HUES64 (cell line): Measurements from ENCODE around the gene GNG4.

Source experiments
- H3K27ac ChIP-seq: 2 replicates; pipeline ENCODE4 v1.7.0; 2013; ENCODE audit warnings: low read depth, low read length, inconsistent platforms
- H3K27me3 ChIP-seq: 2 replicates; pipeline ENCODE4 v1.6.1; 2013; ENCODE audit warnings: mild to moderate bottlenecking, low read length; ENCODE audit not compliant: insufficient read depth
- H3K36me3 ChIP-seq: 2 replicates; pipeline ENCODE4 v1.6.1; 2013; ENCODE audit warnings: mild to moderate bottlenecking, low read length; ENCODE audit not compliant: insufficient read depth
- H3K4me1 ChIP-seq: 2 replicates; pipeline ENCODE4 v1.6.1; 2013; ENCODE audit warnings: mild to moderate bottlenecking, low read length, moderate library complexity; ENCODE audit not compliant: insufficient read depth
- H3K4me3 ChIP-seq: 2 replicates; pipeline ENCODE4 v1.5.1; 2013; ENCODE audit warnings: mild to moderate bottlenecking, low read length, moderate library complexity
- H3K9ac ChIP-seq: 2 replicates; pipeline ENCODE4 v1.6.1; 2013; ENCODE audit warnings: mild to moderate bottlenecking, low read depth, low read length
- H3K9me3 ChIP-seq: 2 replicates; pipeline ENCODE4 v1.6.1; 2013; ENCODE audit warnings: low read depth, low read length; ENCODE audit not compliant: insufficient read depth
- WGBS: fragments of 150-250, 120-280 bp; methylation state at CpG from one replicate; pipeline ENCODE4 v1.1.7; 2013; ENCODE audit warnings: missing lambda C conversion rate; 5-methylcytosine and 5-hydroxymethylcytosine counted together

The GNG4 gene

DNA sequence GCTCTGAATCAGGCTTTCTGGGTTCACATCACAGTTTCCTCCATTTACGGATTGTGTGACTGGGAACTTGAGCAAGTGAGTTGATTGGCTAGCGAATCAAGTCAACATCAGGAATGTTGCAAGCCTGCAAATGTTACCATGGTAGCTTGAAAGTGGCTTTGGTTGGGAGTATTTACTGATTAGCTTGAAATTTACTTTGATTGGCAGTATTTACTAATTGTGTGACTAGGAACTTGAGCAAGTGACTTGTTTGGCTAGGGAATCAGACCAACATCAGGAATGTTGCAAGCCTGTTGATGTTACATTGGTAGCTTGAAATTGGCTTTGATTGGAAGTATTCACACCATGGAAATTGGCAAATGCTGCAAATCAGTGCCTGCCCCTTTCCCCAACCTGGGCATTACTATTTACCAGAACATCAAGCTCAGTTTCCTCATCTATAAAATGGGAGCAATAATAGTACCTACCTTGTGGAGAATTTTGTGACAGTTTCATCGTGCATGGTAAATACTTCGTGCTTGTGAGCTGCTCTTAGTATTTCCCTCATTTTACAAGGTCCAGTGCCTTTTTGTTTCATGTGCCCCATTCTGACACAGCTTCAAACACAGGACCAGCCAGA is 122.3 kb downstream of the GNG4 start:
- Histone ChIP-seq H3K27me3 (no peaks in the 10 kb centered on the region), H3K9ac (no peak overlapping the region), H3K36me3 (no peaks in the 10 kb centered on the region), H3K4me1 (no peaks in the 10 kb centered on the region; the same call in 1 of the 2 replicates), H3K9me3 (no peaks in the 10 kb centered on the region), H3K4me3 (no peak overlapping the region), H3K27ac (no peak overlapping the region)
- WGBS, result 95% methylated on average over 4 of the region's 4 CpGs

DNA sequence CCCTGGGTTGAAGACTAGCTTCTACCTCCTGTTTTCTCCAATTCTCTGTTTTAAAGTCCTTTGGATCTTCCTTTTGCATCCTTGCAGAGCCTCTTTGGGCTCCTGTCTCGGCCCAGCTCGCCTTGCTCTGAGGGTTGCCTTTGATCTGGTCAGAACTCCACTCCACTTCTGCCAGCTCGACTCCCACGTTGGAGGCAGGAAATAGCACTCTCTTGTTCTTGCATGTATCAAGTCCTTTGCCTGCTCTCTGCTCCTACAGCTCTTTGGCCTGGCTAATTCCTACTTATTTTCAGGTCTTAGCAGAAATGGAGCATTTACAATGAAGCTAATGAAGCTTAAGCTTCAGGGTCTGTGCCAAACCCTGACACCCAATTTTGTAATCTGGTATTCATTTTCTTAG is 124.3 kb downstream of the GNG4 start:
- no peaks in the 10 kb centered on the region for H3K36me3 ChIP-seq
- H3K9me3 ChIP-seq, result no peaks in the 10 kb centered on the region
- no peaks in the 10 kb centered on the region; the same call in 1 of the 2 replicates for H3K4me1 ChIP-seq
- no peak overlapping the region for H3K27ac ChIP-seq
- H3K9ac ChIP-seq, result no peak overlapping the region
- H3K4me3 ChIP-seq, result no peak overlapping the region
- H3K27me3 ChIP-seq, result no peaks in the 10 kb centered on the region
- 70% methylated on average over 4 of the region's 4 CpGs for WGBS

DNA sequence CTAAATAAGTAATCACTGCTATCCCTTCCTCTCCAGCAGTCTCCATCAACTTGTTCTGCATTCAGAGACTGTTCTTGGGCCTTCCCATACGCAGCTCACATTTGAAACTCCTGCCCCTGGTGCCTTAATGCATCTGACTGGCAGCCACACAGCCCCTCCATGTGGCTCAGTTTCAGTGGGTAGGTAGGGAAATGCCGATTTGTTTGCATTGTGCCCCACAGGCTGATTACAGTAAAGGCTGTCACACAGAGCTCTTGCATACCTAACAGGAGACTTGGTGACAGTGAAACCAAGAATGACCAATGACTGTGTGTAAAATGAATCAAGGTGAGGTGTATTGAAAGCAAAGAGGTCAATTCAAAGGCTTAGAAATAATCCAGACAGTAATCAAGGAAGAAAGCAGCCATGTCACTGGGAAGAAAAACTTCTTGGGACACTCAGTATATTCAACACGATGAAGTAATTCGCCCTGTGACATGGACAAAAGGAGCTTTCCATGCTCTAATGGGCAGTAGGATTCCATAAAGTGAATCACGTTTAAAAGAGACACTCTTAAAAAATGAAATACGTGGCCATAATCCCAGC is 132.6 kb downstream of the GNG4 start:
- 87% methylated on average over 6 of the region's 6 CpGs for WGBS
- no peaks in the 10 kb centered on the region for H3K9me3 ChIP-seq
- H3K27me3 ChIP-seq, result no peaks in the 10 kb centered on the region
- H3K27ac ChIP-seq, result no peak overlapping the region
- H3K4me1 ChIP-seq, result no peaks in the 10 kb centered on the region
- no peak overlapping the region for H3K4me3 ChIP-seq
- no peaks in the 10 kb centered on the region for H3K36me3 ChIP-seq
- H3K9ac ChIP-seq, result no peak overlapping the region

DNA sequence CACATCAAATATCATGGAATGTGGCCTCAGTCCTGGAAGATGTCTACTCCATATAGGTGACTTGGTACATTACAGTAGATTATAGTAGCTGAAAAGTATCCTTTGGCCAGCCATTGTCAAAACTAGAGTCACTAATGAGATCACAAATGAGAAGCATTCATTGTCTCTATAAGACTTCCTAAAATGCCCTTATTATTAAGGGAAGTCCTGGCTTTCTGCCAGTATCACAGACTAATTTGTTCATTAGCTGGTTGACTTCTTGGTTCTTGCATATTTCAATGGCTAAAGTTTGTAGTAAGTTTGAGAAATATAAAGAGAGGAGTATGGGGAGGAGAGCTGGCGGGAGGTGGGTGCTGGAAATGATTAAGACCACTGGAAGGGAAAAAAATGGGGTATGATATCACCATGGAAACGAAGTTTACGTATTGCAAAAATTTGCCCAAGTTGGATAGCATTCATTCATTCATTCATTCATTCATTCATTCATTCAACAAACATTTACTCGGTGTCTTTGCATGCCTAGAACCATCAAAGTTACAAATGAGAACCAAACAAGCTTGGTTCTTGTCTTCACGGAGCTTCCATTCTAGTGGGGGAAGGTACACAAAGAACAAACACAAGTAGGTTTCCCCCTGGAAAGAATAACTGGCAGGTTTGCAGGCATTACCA is 133.6 kb downstream of the GNG4 start:
- Histone ChIP-seq H3K27ac (no peak overlapping the region), H3K9me3 (no peaks in the 10 kb centered on the region), H3K4me3 (no peak overlapping the region), H3K27me3 (no peaks in the 10 kb centered on the region), H3K36me3 (no peaks in the 10 kb centered on the region), H3K4me1 (no peaks in the 10 kb centered on the region), H3K9ac (no peak overlapping the region)
- 95% methylated on average over 5 of the region's 5 CpGs for WGBS

DNA sequence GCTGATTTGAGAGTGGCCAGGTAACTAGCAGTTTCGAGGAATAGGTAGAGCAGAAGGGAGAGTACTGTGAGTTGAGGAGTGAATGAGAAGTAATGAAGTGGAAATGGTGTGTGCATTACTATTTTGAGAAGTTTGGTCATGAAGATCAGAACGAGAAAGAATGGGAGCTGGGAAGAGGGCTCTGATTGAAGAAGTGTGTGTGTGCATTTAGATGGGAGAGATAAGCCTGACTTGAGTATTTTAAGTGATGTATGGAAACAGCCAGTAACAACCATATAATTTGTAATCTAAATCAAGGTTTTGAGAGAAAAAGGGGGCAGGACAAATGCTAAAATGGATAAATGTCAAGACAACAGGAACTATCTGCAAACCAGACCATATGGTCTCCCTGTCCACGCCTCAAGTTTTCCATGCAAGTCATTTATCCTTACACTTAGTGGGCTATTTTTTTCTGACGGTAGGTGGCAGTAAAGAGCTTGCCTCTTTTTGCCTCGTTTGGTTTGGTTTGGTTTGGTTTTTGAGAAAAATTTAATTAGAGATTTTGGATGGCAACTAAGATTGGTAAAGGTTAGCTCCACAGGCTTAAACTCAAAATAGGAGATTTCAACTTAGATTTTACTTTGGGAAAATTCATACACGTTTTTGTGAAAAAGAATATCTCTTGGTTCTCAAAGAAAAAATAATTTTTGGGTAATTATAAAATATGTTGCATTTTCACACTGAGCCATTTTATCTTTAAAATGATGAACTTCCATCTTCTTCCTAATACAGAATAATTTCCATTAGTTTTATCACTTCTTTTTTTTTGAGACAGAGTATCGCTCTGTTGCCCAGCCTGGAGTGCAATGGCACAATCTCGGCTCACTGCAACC is 135.9 kb downstream of the GNG4 start:
- H3K4me3 ChIP-seq, result no peak overlapping the region
- no peaks in the 10 kb centered on the region for H3K36me3 ChIP-seq
- H3K27ac ChIP-seq, result no peak overlapping the region
- H3K27me3 ChIP-seq, result no peaks in the 10 kb centered on the region
- H3K9ac ChIP-seq, result no peak overlapping the region
- H3K9me3 ChIP-seq, result no peaks in the 10 kb centered on the region
- H3K4me1 ChIP-seq, result no peaks in the 10 kb centered on the region
- 52% methylated on average over 7 of the region's 8 CpGs for WGBS

DNA sequence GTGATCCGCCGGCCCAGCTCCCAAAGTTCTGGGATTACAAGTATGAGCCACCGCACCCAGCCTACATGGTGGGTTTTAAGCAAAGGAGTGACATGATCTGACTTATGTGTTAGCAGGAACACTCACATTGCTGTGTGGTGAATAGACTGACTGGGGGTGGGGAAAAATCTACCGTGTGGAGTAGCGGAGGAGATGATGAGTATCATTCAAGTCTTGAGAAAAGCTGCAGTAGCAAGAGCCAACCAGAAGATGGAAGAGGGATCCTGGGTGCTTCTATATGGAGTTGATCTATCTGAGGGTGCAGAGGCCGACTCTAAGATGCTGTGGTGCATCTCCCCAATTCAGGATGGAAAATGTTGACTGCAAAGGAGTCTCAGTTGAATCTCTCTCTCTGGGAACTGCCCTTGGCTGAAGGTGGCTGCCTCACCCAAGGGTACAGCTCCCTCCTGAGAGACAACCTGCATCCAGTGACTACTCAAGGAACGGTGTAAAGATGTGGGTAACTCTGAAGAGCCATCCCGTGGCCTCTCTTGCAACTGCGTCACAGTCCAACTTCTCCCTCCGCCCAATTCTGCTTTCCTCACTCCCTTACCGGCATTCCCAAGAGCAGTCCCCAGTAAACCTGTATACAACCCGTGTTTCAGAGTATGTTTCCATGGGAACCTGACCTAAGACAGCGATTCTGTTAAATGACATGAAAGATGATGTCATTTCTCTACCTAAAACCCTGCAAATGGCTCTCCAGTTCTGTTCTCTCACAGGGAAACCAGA is 137.9 kb downstream of the GNG4 start:
- Histone ChIP-seq H3K27ac (no peak overlapping the region), H3K4me3 (no peak overlapping the region), H3K27me3 (no peaks in the 10 kb centered on the region), H3K36me3 (no peaks in the 10 kb centered on the region), H3K4me1 (no peaks in the 10 kb centered on the region), H3K9ac (no peak overlapping the region), H3K9me3 (no peaks in the 10 kb centered on the region)
- WGBS, result 79% methylated on average over 13 of the region's 13 CpGs

DNA sequence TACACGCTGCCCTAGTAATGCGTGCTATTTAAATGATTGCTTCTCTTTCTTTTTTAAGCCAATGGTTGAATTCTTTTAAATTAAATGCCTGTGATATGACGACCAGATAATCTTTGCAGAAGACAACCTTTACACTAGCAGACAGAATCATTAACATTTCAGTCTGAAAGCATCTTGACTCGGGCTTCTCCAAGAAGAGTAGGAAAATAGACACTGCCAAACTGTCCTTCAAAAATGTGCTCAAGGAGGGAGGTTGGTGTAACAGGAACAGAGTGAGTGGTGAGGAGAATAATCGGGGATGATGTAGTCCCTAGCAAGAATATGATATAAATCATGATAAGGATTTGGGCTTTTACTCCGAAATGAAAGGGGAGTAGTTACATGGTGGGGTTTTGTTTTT is 138.8 kb downstream of the GNG4 start:
- Histone ChIP-seq H3K9me3 (no peaks in the 10 kb centered on the region), H3K27ac (no peak overlapping the region), H3K9ac (no peak overlapping the region), H3K4me3 (no peak overlapping the region), H3K36me3 (no peaks in the 10 kb centered on the region), H3K27me3 (no peaks in the 10 kb centered on the region), H3K4me1 (no peaks in the 10 kb centered on the region)
- WGBS, result 90% methylated on average over 6 of the region's 6 CpGs

DNA sequence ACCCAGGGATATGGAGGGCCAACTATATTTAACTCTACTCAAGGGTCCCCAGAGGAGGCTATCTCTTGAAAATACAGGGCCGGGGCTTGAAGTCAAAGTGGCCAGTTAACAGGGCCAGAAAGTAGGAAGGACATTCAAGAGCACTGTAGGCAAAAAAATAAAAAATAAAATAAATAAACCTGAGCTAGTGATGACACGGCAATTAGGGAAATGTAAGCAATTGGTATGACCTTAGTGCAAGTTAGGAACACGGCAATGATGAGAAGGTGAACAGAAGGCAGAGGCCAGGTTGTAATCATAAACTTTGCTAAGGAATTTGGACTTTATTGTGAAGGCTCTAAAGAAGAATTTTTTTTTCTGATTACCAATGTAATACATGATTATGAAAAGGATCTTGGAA is 142.0 kb downstream of the GNG4 start:
- H3K9ac ChIP-seq, result no peak overlapping the region
- H3K4me1 ChIP-seq, result peaks cover 5% of the 10 kb centered on the region
- no peak overlapping the region for H3K4me3 ChIP-seq
- 94% methylated on average over 3 of the region's 3 CpGs for WGBS
- H3K27me3 ChIP-seq, result no peaks in the 10 kb centered on the region
- no peaks in the 10 kb centered on the region for H3K36me3 ChIP-seq
- H3K9me3 ChIP-seq, result no peaks in the 10 kb centered on the region
- no peak overlapping the region for H3K27ac ChIP-seq

DNA sequence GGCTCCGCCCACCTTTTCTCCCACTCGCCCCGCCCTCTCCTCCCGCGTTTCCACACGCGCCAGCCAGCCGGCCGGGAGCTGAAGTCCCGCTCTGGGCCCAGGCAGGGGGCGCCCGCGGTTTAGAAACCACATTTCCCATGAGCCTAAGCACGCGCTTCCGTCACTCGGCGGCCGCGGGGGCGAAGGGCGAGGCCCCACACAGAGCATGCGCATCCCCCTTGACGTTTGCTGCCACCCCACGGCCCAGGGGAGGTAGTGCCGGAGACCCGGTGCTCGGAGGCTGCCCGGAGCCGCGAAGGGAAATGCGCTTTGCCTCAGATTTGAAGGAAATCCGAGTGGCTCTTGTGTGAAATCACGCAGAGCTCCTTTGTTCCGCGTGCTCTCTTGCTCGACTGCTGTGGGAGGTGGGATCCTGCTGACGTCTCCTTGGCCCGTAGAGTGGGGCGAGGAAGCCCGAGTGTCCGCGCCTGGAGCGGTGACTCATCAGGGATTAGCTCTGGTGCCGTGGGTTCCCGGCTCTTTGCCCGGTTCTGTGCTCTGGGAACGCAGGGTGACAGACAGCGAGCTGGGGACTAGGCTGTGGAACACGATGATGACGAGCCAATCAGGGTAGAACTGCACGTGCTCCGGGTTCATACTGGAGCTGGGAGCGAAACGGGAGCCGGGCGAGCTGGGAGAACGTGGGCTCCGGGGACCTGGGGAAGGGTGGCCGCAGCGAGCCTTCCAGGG is 144.9 kb downstream of the GNG4 start:
- no peaks in the 10 kb centered on the region for H3K9me3 ChIP-seq
- peak overlapping the region; percentile 87 for H3K9ac ChIP-seq
- H3K27ac ChIP-seq, result peak overlapping the region; percentile 88
- under 1% methylated on average over 61 of the region's 61 CpGs for WGBS
- no peaks in the 10 kb centered on the region for H3K36me3 ChIP-seq
- H3K4me1 ChIP-seq, result peaks cover 16% of the 10 kb centered on the region
- peak overlapping the region; percentile 76 for H3K4me3 ChIP-seq
- no peaks in the 10 kb centered on the region for H3K27me3 ChIP-seq

DNA sequence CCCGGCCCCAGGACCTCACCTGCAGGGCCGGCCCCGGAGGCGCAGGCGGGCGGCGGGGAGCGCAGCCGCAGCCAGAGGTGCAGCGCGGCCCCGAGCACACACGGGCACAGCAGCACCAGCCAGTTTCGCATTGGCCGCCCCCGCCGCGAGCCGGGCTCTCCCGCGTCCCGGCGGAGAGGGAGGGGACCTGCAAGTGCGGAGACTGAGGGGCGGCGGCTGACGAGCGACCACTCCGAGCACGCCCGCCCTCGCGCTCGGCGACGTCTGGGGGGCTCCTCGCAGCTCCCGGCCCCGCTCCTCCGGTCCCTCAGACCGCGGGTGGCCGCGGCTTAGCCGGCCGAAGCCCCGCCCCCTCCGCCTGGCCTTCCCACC is 145.5 kb downstream of the GNG4 start, which contains the start of gene B3GALNT2:
TSS of gene B3GALNT2 (minus strand) at position 331 of the 372 bp plus-strand sequence. CDS start at position 131, 200 bp downstream.
- Histone ChIP-seq H3K4me3 (peak within 1 kb of the TSS; percentile 76), H3K4me1 (peaks cover 16% of the 10 kb centered on the region), H3K36me3 (no peaks in the 10 kb centered on the region), H3K27me3 (no peaks in the 10 kb centered on the region), H3K9me3 (no peaks in the 10 kb centered on the region), H3K9ac (peak within 1 kb of the TSS; percentile 89), H3K27ac (peak within 1 kb of the TSS; percentile 88)
- WGBS, result under 1% methylated on average over 48 of the region's 48 CpGs
